Osteocyte (in vitro differentiated cells): ENCODE data around the gene TGFBR1. TPM values are rescaled to one million over a fixed set of nuclear protein-coding genes. Genes with fewer than 3 reads are reported as not detected.
"Not testable (repeated sequence)": the region's sequence is repeated elsewhere in the genome, so short reads cannot be mapped to it uniquely, and the experiment has no call there.

ENCODE experiments used
- DNase-seq: peaks from one replicate; pipeline ENCODE4 v3.0.0; 2021; ENCODE audit warnings: mixed read lengths; ENCODE audit not compliant: unreplicated experiment; ENCODE audit errors: extremely low spot score
- H3K27ac Mint-ChIP-seq: one replicate; pipeline ENCODE4 v1.8.0; 2021; ENCODE audit warnings: mild to moderate bottlenecking, mixed read lengths; ENCODE audit not compliant: unreplicated experiment
- H3K27me3 Mint-ChIP-seq: one replicate; pipeline ENCODE4 v1.8.0; 2021; ENCODE audit warnings: mixed read lengths; ENCODE audit not compliant: unreplicated experiment
- H3K36me3 Mint-ChIP-seq: one replicate; pipeline ENCODE4 v1.8.0; 2021; ENCODE audit warnings: mixed read lengths; ENCODE audit not compliant: unreplicated experiment
- H3K4me1 Mint-ChIP-seq: one replicate; pipeline ENCODE4 v1.8.0; 2021; ENCODE audit warnings: mixed read lengths; ENCODE audit not compliant: unreplicated experiment
- H3K4me3 Mint-ChIP-seq: one replicate; pipeline ENCODE4 v1.8.0; 2021; ENCODE audit warnings: mild to moderate bottlenecking, moderate library complexity, mixed read lengths; ENCODE audit not compliant: unreplicated experiment
- H3K9me3 Mint-ChIP-seq: one replicate; pipeline ENCODE4 v1.8.0; 2021; ENCODE audit warnings: mixed read lengths; ENCODE audit not compliant: unreplicated experiment
- CTCF ChIP-seq: fragments of 200-600 bp; sonication (generic); IDR thresholded peaks from 2 replicates; pipeline ENCODE4 v1.5.0; 2021; ENCODE audit warnings: antibody characterized with exemption, mild to moderate bottlenecking, moderate library complexity
- total RNA-seq: library from RNA; stranded (reverse); gene quantifications from 2 replicates; pipeline ENCODE4 v1.2.1, GENCODE V29; 2021

Gene TGFBR1
- total RNA-seq, 1 donor from 2014 or later, result 56.7 TPM

- DNase-seq, result no peak
- H3K27me3 Mint-ChIP-seq, result peaks cover 18% of the 10 kb centered on the region
- H3K4me1 Mint-ChIP-seq, result no peaks in the 10 kb centered on the region
- no peak overlapping the region for H3K4me3 Mint-ChIP-seq
- H3K36me3 Mint-ChIP-seq, result peaks cover 2% of the 10 kb centered on the region
- H3K9me3 Mint-ChIP-seq, result no peaks in the 10 kb centered on the region
- no peak overlapping the region for H3K27ac Mint-ChIP-seq
- TF ChIP-seq CTCF, result no peak
Observed at GRCh38 chr9:99092643-99093491, 12.0 kb upstream of the TGFBR1 start.

GRCh38 chr9:99093492-99093791 is 11.5 kb upstream of the TGFBR1 start:
- H3K36me3 Mint-ChIP-seq, result peaks cover 2% of the 10 kb centered on the region
- no peaks in the 10 kb centered on the region for H3K9me3 Mint-ChIP-seq
- H3K4me1 Mint-ChIP-seq, result no peaks in the 10 kb centered on the region
- no peak overlapping the region for H3K4me3 Mint-ChIP-seq
- TF ChIP-seq CTCF, result no peak
- H3K27me3 Mint-ChIP-seq, result peaks cover 18% of the 10 kb centered on the region
- DNase-seq, result no peak
- H3K27ac Mint-ChIP-seq, result no peak overlapping the region

- DNase-seq, result no peak
- no peaks in the 10 kb centered on the region for H3K4me1 Mint-ChIP-seq
- H3K27ac Mint-ChIP-seq, result no peak overlapping the region
- H3K4me3 Mint-ChIP-seq, result no peak overlapping the region
- H3K36me3 Mint-ChIP-seq, result peaks cover 4% of the 10 kb centered on the region
- TF ChIP-seq CTCF, result no peak
- H3K27me3 Mint-ChIP-seq, result peaks cover 18% of the 10 kb centered on the region
- H3K9me3 Mint-ChIP-seq, result peaks cover 8% of the 10 kb centered on the region
Observed at GRCh38 chr9:99095565-99095964, 9.3 kb upstream of the TGFBR1 start.

GRCh38 chr9:99096409-99096808 is 8.5 kb upstream of the TGFBR1 start:
- Mint-ChIP-seq H3K4me3 (no peak overlapping the region), H3K36me3 (peaks cover 2% of the 10 kb centered on the region), H3K27me3 (peaks cover 18% of the 10 kb centered on the region), H3K27ac (no peak overlapping the region), H3K4me1 (no peaks in the 10 kb centered on the region), H3K9me3 (peaks cover 8% of the 10 kb centered on the region)
- no peak for TF ChIP-seq CTCF
- DNase-seq, result no peak

- H3K36me3 Mint-ChIP-seq, H3K4me3 Mint-ChIP-seq, H3K9me3 Mint-ChIP-seq, DNase-seq, H3K27ac Mint-ChIP-seq: not testable (repeated sequence)
- Mint-ChIP-seq H3K4me1 (peaks cover 11% of the 10 kb centered on the region), H3K27me3 (peaks cover 14% of the 10 kb centered on the region)
Observed at GRCh38 chr9:99099806-99100585, 4.9 kb upstream of the TGFBR1 start.
